COLO829 (cell line): ENCODE results near the gene KYAT1.
"Not testable (repeated sequence)": the region's sequence is repeated elsewhere in the genome, so short reads cannot be mapped to it uniquely, and the experiment has no call there.

ENCODE experiments used
- DNase-seq: peaks from one replicate; pipeline ENCODE4 v3.0.0; 2012; ENCODE audit warnings: low spot score

The KYAT1 gene

GRCh38 chr9:128885376-128885775 lies 3.6 kb upstream of the KYAT1 start:
- no peak for DNase-seq

- DNase-seq: no peak
Measured at GRCh38 chr9:128884164-128884563, 2.4 kb upstream of the KYAT1 start.

- DNase-seq: peak; percentile 31
Measured at GRCh38 chr9:128882677-128883603, 1.2 kb upstream of the KYAT1 start.

GRCh38 chr9:128877852-128878251 lies 3.9 kb downstream of the KYAT1 start:
- no peak for DNase-seq

GRCh38 chr9:128870941-128871265 lies 10.8 kb downstream of the KYAT1 start:
- not testable (repeated sequence) for DNase-seq

GRCh38 chr9:128870128-128870940 lies 11.4 kb downstream of the KYAT1 start:
- DNase-seq: no peak

- DNase-seq: peak; percentile 55
Measured at GRCh38 chr9:128863647-128864046, 18.1 kb downstream of the KYAT1 start.

GRCh38 chr9:128862401-128862851 lies 19.3 kb downstream of the KYAT1 start:
- DNase-seq: no peak

GRCh38 chr9:128861501-128861900 lies 20.2 kb downstream of the KYAT1 start:
- DNase-seq: no peak

GRCh38 chr9:128860937-128861336 lies 20.8 kb downstream of the KYAT1 start:
- DNase-seq: no peak

- DNase-seq: not testable (repeated sequence)
Measured at GRCh38 chr9:128858476-128858875, 23.3 kb downstream of the KYAT1 start.

- not testable (repeated sequence) for DNase-seq
Measured at GRCh38 chr9:128854454-128854853, 27.3 kb downstream of the KYAT1 start.

GRCh38 chr9:128852646-128853045 lies 29.1 kb downstream of the KYAT1 start:
- not testable (repeated sequence) for DNase-seq

GRCh38 chr9:128851779-128852600 lies 29.8 kb downstream of the KYAT1 start:
- not testable (repeated sequence) for DNase-seq

GRCh38 chr9:128851024-128851423 lies 30.7 kb downstream of the KYAT1 start:
- not testable (repeated sequence) for DNase-seq

GRCh38 chr9:128847803-128848202 lies 33.9 kb downstream of the KYAT1 start:
- no peak for DNase-seq

GRCh38 chr9:128846680-128847030 lies 35.1 kb downstream of the KYAT1 start:
- DNase-seq: no peak

- no peak for DNase-seq
Measured at GRCh38 chr9:128845186-128845931, 36.4 kb downstream of the KYAT1 start.

GRCh38 chr9:128843171-128843570 lies 38.6 kb downstream of the KYAT1 start:
- DNase-seq: not testable (repeated sequence)

GRCh38 chr9:128841694-128842492 lies 39.9 kb downstream of the KYAT1 start:
- no peak for DNase-seq

GRCh38 chr9:128840524-128840923 lies 41.2 kb downstream of the KYAT1 start:
- no peak for DNase-seq
